ENCODE measurements around the gene LAMP2.

GRCh38 chrX:120428309-120428708, 40.8 kb downstream of the LAMP2 start:
- TF ChIP-seq, protein P1, sequence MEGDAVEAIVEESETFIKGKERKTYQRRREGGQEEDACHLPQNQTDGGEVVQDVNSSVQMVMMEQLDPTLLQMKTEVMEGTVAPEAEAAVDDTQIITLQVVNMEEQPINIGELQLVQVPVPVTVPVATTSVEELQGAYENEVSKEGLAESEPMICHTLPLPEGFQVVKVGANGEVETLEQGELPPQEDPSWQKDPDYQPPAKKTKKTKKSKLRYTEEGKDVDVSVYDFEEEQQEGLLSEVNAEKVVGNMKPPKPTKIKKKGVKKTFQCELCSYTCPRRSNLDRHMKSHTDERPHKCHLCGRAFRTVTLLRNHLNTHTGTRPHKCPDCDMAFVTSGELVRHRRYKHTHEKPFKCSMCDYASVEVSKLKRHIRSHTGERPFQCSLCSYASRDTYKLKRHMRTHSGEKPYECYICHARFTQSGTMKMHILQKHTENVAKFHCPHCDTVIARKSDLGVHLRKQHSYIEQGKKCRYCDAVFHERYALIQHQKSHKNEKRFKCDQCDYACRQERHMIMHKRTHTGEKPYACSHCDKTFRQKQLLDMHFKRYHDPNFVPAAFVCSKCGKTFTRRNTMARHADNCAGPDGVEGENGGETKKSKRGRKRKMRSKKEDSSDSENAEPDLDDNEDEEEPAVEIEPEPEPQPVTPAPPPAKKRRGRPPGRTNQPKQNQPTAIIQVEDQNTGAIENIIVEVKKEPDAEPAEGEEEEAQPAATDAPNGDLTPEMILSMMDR (IDR thresholded peaks at IDR 0.05), result no peak
- TF ChIP-seq POLR2A (IDR thresholded peaks at IDR 0.05) (no peak), POLR2AphosphoS5 (IDR thresholded peaks at IDR 0.05) (no peak), EP300 (IDR thresholded peaks at IDR 0.05) (no peak)

All from stomach (tissue), 4 donors.